HEK293 (cell line): ENCODE results near the gene NHS.

Source experiments
- CTCF ChIA-PET: fragments of 350-600 bp; formaldehyde crosslinking; extraction: SDS; loops from one replicate; lab custom pipeline; 2021; ENCODE audit warnings: antibody characterized with exemption; lab: Yijun Ruan, JAX
- POLR2A ChIA-PET: fragments of 300-600 bp; formaldehyde crosslinking; extraction: SDS; loops from one replicate; lab custom pipeline; 2020; ENCODE audit warnings: antibody characterized with exemption, inconsistent platforms; lab: Yijun Ruan, JAX
- H3K27ac ChIP-seq: fragments of 200-500 bp; sonication (Bioruptor generic); 2 replicates; pipeline ENCODE4 v1.5.1; 2014; ENCODE audit warnings: low read depth, low read length, control low read depth, inconsistent platforms; ENCODE audit errors: extremely low read depth
- H3K36me3 ChIP-seq, 2 experiments: fragments of 200-500 bp in 1 of 2; sonication (Bioruptor generic) in 1 of 2; 1 replicate in 1 of 2; 2 replicates in 1 of 2; pipeline ENCODE4 v1.5.1; 2014 to 2017; ENCODE audit warnings: inconsistent platforms in 2 of 2, low read length in 2 of 2; ENCODE audit not compliant: control insufficient read depth in 2 of 2, insufficient read depth in 1 of 2
- H3K4me1 ChIP-seq: fragments of 200-500 bp; sonication (Bioruptor generic); 2 replicates; pipeline ENCODE4 v1.5.1; 2014; ENCODE audit warnings: mild to moderate bottlenecking, low read length, inconsistent platforms; ENCODE audit not compliant: control insufficient read depth, insufficient read depth
- H3K4me3 ChIP-seq: 2 replicates; pipeline ENCODE4 v1.5.1; 2011; ENCODE audit warnings: low read depth, mild to moderate bottlenecking, control low read depth, low read length, moderate library complexity
- H3K9me3 ChIP-seq: fragments of 200-500 bp; sonication (Bioruptor generic); 2 replicates; pipeline ENCODE4 v1.5.1; 2014; ENCODE audit warnings: low read depth, low read length, inconsistent platforms; ENCODE audit not compliant: control insufficient read depth, insufficient read depth
- SP2 ChIP-seq: fragments of 450-650 bp; formaldehyde crosslinking; IDR thresholded peaks from 2 replicates; pipeline ENCODE4 v1.5.1; 2016; ENCODE audit warnings: missing biosample characterization, missing genetic modification characterization
- ZBTB8A ChIP-seq: fragments of 450-650 bp; formaldehyde crosslinking; IDR thresholded peaks from 2 replicates; pipeline ENCODE4 v1.5.1; 2016; ENCODE audit warnings: missing biosample characterization, missing genetic modification characterization
- ZFP69B ChIP-seq: fragments of 450-650 bp; formaldehyde crosslinking; IDR thresholded peaks from 2 replicates; pipeline ENCODE4 v1.5.1; 2016; ENCODE audit warnings: missing biosample characterization, missing genetic modification characterization
- ZNF132 ChIP-seq: fragments of 450-650 bp; formaldehyde crosslinking; IDR thresholded peaks from 2 replicates; pipeline ENCODE4 v1.5.1; 2017; ENCODE audit warnings: missing biosample characterization, missing genetic modification characterization, borderline replicate concordance
- ZNF138 ChIP-seq: fragments of 450-650 bp; formaldehyde crosslinking; IDR thresholded peaks from 2 replicates; pipeline ENCODE4 v1.5.1; 2016; ENCODE audit warnings: missing biosample characterization, missing genetic modification characterization, borderline replicate concordance
- ZNF174 ChIP-seq: fragments of 450-650 bp; formaldehyde crosslinking; IDR thresholded peaks from 2 replicates; pipeline ENCODE4 v1.5.0; 2017; ENCODE audit warnings: missing biosample characterization, mild to moderate bottlenecking, missing genetic modification characterization
- ZNF19 ChIP-seq: fragments of 450-650 bp; formaldehyde crosslinking; IDR thresholded peaks from 2 replicates; pipeline ENCODE4; 2016; ENCODE audit warnings: missing biosample characterization, missing genetic modification characterization, low read depth
- ZNF221 ChIP-seq: fragments of 450-650 bp; formaldehyde crosslinking; IDR thresholded peaks from 2 replicates; pipeline ENCODE4 v1.5.1; 2017; ENCODE audit warnings: missing biosample characterization, missing genetic modification characterization, borderline replicate concordance
- ZNF223 ChIP-seq: fragments of 450-650 bp; formaldehyde crosslinking; IDR thresholded peaks from 2 replicates; pipeline ENCODE4 v1.5.1; 2016; ENCODE audit warnings: missing biosample characterization, missing genetic modification characterization
- ZNF274 ChIP-seq, 2 experiments: fragments of 200-500 bp in 1 of 2; fragments of 450-650 bp in 1 of 2; sonication (Bioruptor generic) in 1 of 2; formaldehyde crosslinking in 1 of 2; IDR thresholded peaks; 2 replicates each; pipeline versions ENCODE4 v1.5.1 to v1.6.1; 2014 to 2016; ENCODE audit warnings: borderline replicate concordance in 1 of 2, inconsistent platforms in 1 of 2, low read length in 1 of 2, missing biosample characterization in 1 of 2, missing genetic modification characterization in 1 of 2
- ZNF335 ChIP-seq: fragments of 450-650 bp; formaldehyde crosslinking; conservative IDR thresholded peaks from 2 replicates; pipeline ENCODE4 v1.5.1; 2016; ENCODE audit warnings: missing biosample characterization, missing genetic modification characterization
- ZNF341 ChIP-seq: fragments of 450-650 bp; formaldehyde crosslinking; IDR thresholded peaks from 2 replicates; pipeline ENCODE4; 2016; ENCODE audit warnings: low read depth, missing biosample characterization, missing genetic modification characterization
- ZNF404 ChIP-seq: fragments of 450-650 bp; formaldehyde crosslinking; IDR thresholded peaks from 2 replicates; pipeline ENCODE4 v1.5.1; 2017; ENCODE audit warnings: missing biosample characterization, missing genetic modification characterization
- ZNF530 ChIP-seq: fragments of 450-650 bp; formaldehyde crosslinking; IDR thresholded peaks from 2 replicates; pipeline ENCODE4 v1.5.1; 2016; ENCODE audit warnings: low read depth, missing biosample characterization, missing genetic modification characterization
- ZNF549 ChIP-seq: fragments of 450-650 bp; IDR thresholded peaks from 2 replicates; pipeline ENCODE4 v1.5.1; 2018; ENCODE audit warnings: missing biosample characterization, missing genetic modification characterization, mild to moderate bottlenecking, inconsistent platforms, moderate library complexity
- ZNF560 ChIP-seq: fragments of 450-650 bp; formaldehyde crosslinking; IDR thresholded peaks from 2 replicates; pipeline ENCODE4 v1.5.1; 2017; ENCODE audit warnings: missing biosample characterization, missing genetic modification characterization, borderline replicate concordance
- ZNF596 ChIP-seq: fragments of 450-650 bp; IDR thresholded peaks from 2 replicates; pipeline ENCODE4 v1.5.0; 2018; ENCODE audit warnings: missing biosample characterization, mild to moderate bottlenecking, missing genetic modification characterization, moderate library complexity
- ZNF777 ChIP-seq: fragments of 450-650 bp; formaldehyde crosslinking; IDR thresholded peaks from 2 replicates; pipeline ENCODE4 v1.5.1; 2017; ENCODE audit warnings: missing biosample characterization, missing genetic modification characterization, borderline replicate concordance
- ZNF792 ChIP-seq: fragments of 450-650 bp; formaldehyde crosslinking; IDR thresholded peaks from 2 replicates; pipeline ENCODE4 v1.5.1; 2016; ENCODE audit warnings: missing biosample characterization, missing genetic modification characterization
- ZNF837 ChIP-seq: fragments of 450-650 bp; formaldehyde crosslinking; IDR thresholded peaks from 2 replicates; pipeline ENCODE4 v1.5.1; 2016; ENCODE audit warnings: missing biosample characterization, missing genetic modification characterization
- ZSCAN16 ChIP-seq: fragments of 450-650 bp; formaldehyde crosslinking; IDR thresholded peaks from 2 replicates; pipeline ENCODE4 v1.5.1; 2016; ENCODE audit warnings: missing biosample characterization, missing genetic modification characterization
- ZSCAN30 ChIP-seq: fragments of 450-650 bp; IDR thresholded peaks from 2 replicates; pipeline ENCODE4 v1.5.1; 2018; ENCODE audit warnings: missing biosample characterization, mild to moderate bottlenecking, missing genetic modification characterization, moderate library complexity
- TF ChIP-seq, protein P1 (sequence below): fragments of 450-650 bp; IDR thresholded peaks from 2 replicates; pipeline ENCODE4 v1.5.1; 2018; ENCODE audit warnings: missing biosample characterization, mild to moderate bottlenecking, missing genetic modification characterization
- TF ChIP-seq, protein P2 (sequence below): fragments of 450-650 bp; formaldehyde crosslinking; IDR thresholded peaks from 2 replicates; pipeline ENCODE4 v1.5.1; 2017; ENCODE audit warnings: missing biosample characterization, missing genetic modification characterization
- TF ChIP-seq, protein P3 (sequence below): IDR thresholded peaks from 2 replicates; pipeline ENCODE4 v1.6.1; 2011; ENCODE audit warnings: mild to moderate bottlenecking, low read depth, low read length, borderline replicate concordance
- TF ChIP-seq, protein P4 (sequence below): fragments of 450-650 bp; formaldehyde crosslinking; IDR thresholded peaks from 2 replicates; pipeline ENCODE4 v1.5.1; 2017; ENCODE audit warnings: missing biosample characterization, mild to moderate bottlenecking, missing genetic modification characterization, moderate library complexity
- TF ChIP-seq, protein P5 (sequence below): fragments of 450-650 bp; formaldehyde crosslinking; IDR thresholded peaks from 2 replicates; pipeline ENCODE4 v1.5.1; 2016; ENCODE audit warnings: missing biosample characterization, missing genetic modification characterization

NHS gene

DNA sequence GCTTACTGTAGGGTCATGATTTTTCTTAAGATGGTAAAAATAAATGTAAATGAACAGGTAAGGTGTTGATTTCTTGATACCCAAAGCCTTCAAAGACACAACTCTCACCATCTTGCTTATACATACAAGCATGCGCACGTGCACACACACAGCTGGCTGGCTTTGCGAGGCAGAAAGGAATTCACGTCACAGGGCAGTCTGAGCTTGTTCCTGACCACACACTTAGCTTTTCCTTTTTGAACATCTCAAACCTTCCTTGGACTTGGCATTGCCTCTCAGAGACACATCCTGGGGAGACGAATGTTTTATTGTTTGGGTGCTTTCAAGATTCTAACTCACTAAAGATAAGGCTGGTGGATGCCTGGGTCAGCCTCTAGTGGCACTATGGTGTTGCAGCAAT is 175.0 kb downstream of the NHS start:
- TF ChIP-seq ZNF549 (tag by site-specific recombination) (no peak), ZNF777 (tag by site-specific recombination) (no peak), ZSCAN30 (tag by site-specific recombination) (no peak), ZNF174 (tag by site-specific recombination) (no peak), ZNF341 (tag by site-specific recombination) (no peak), ZNF530 (tag by site-specific recombination) (no peak), ZNF560 (tag by site-specific recombination) (no peak), ZNF132 (tag by site-specific recombination) (no peak)
- TF ChIP-seq, protein P1, sequence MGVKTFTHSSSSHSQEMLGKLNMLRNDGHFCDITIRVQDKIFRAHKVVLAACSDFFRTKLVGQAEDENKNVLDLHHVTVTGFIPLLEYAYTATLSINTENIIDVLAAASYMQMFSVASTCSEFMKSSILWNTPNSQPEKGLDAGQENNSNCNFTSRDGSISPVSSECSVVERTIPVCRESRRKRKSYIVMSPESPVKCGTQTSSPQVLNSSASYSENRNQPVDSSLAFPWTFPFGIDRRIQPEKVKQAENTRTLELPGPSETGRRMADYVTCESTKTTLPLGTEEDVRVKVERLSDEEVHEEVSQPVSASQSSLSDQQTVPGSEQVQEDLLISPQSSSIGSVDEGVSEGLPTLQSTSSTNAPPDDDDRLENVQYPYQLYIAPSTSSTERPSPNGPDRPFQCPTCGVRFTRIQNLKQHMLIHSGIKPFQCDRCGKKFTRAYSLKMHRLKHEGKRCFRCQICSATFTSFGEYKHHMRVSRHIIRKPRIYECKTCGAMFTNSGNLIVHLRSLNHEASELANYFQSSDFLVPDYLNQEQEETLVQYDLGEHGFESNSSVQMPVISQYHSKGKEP (tag by site-specific recombination), result no peak
- no peaks in the 10 kb centered on the region; the same call in 1 of the 2 replicates for H3K4me1 ChIP-seq
- no peaks in the 10 kb centered on the region for H3K9me3 ChIP-seq
- H3K27ac ChIP-seq, result no peak overlapping the region
- H3K36me3 ChIP-seq, result no peaks in the 10 kb centered on the region
- POLR2A ChIA-PET, result no interaction called here
- no peak overlapping the region for H3K4me3 ChIP-seq
- CTCF ChIA-PET, result interaction anchor here (0.6 kb wide), 1 partner anchor 40 kb away, joined by 3 read pairs; no protein-coding TSS in a partner anchor

DNA sequence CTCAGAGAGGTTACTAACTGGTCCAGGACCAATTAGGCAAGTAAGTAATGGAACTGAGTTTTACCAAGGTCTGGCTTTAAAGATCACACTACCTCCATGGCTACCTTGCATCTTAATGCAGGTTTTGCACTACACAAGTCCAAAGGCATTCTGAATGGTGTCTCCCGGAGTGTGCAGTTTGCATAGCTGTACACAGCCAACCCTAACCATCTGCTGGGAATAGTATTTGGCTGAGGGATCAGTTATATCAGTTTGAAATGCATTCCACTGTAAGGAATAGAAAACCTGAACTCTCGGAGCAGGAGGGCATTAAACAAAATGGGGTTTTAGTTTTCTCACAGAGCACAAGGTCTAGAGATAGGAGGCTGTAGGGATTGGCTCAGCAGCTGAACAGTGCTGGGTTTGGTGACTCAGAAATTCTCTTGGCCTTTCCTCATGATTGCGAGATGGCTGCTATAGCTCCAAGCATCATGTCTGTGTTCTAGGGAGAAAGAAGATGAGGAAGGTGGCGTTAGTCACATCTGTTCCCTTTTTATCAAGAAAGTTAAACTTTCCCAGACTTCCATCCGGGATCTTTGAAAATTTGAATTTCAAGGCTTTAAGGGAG is 177.1 kb downstream of the NHS start:
- no peaks in the 10 kb centered on the region for H3K36me3 ChIP-seq
- H3K4me1 ChIP-seq, result no peaks in the 10 kb centered on the region; the same call in 1 of the 2 replicates
- H3K27ac ChIP-seq, result no peak overlapping the region
- ChIA-PET CTCF (interaction anchor here (0.7 kb wide), 1 partner anchor 373 kb away, joined by 3 read pairs; no protein-coding TSS in a partner anchor), POLR2A (no interaction called here)
- H3K4me3 ChIP-seq, result no peak overlapping the region
- H3K9me3 ChIP-seq, result no peaks in the 10 kb centered on the region
- TF ChIP-seq ZNF19 (no peak), ZFP69B (tag by site-specific recombination) (no peak), ZNF138 (no peak), ZNF174 (tag by site-specific recombination) (no peak), ZNF404 (tag by site-specific recombination) (no peak), ZNF221 (tag by site-specific recombination) (no peak), ZSCAN16 (no peak), ZBTB8A (tag by site-specific recombination) (no peak), ZNF335 (tag by site-specific recombination) (no peak), ZNF596 (tag by site-specific recombination) (no peak), ZNF274 (IDR thresholded peaks at IDR 0.05; ENCODE audit: low read length) (no peak), ZNF274 (tag by site-specific recombination; IDR thresholded peaks at IDR 0.05; ENCODE audit: borderline replicate concordance) (no peak), SP2 (no peak), ZNF792 (tag by site-specific recombination) (no peak), ZNF223 (no peak), ZNF837 (tag by site-specific recombination) (no peak)
- TF ChIP-seq, protein P2, sequence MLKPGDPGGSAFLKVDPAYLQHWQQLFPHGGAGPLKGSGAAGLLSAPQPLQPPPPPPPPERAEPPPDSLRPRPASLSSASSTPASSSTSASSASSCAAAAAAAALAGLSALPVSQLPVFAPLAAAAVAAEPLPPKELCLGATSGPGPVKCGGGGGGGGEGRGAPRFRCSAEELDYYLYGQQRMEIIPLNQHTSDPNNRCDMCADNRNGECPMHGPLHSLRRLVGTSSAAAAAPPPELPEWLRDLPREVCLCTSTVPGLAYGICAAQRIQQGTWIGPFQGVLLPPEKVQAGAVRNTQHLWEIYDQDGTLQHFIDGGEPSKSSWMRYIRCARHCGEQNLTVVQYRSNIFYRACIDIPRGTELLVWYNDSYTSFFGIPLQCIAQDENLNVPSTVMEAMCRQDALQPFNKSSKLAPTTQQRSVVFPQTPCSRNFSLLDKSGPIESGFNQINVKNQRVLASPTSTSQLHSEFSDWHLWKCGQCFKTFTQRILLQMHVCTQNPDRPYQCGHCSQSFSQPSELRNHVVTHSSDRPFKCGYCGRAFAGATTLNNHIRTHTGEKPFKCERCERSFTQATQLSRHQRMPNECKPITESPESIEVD (tag by site-specific recombination), result no peak
- TF ChIP-seq, protein P3, sequence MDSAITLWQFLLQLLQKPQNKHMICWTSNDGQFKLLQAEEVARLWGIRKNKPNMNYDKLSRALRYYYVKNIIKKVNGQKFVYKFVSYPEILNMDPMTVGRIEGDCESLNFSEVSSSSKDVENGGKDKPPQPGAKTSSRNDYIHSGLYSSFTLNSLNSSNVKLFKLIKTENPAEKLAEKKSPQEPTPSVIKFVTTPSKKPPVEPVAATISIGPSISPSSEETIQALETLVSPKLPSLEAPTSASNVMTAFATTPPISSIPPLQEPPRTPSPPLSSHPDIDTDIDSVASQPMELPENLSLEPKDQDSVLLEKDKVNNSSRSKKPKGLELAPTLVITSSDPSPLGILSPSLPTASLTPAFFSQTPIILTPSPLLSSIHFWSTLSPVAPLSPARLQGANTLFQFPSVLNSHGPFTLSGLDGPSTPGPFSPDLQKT, result no peak
- TF ChIP-seq, protein P4, sequence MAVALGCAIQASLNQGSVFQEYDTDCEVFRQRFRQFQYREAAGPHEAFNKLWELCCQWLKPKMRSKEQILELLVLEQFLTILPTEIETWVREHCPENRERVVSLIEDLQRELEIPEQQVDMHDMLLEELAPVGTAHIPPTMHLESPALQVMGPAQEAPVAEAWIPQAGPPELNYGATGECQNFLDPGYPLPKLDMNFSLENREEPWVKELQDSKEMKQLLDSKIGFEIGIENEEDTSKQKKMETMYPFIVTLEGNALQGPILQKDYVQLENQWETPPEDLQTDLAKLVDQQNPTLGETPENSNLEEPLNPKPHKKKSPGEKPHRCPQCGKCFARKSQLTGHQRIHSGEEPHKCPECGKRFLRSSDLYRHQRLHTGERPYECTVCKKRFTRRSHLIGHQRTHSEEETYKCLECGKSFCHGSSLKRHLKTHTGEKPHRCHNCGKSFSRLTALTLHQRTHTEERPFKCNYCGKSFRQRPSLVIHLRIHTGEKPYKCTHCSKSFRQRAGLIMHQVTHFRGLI (tag by site-specific recombination), result no peak
- TF ChIP-seq, protein P5, sequence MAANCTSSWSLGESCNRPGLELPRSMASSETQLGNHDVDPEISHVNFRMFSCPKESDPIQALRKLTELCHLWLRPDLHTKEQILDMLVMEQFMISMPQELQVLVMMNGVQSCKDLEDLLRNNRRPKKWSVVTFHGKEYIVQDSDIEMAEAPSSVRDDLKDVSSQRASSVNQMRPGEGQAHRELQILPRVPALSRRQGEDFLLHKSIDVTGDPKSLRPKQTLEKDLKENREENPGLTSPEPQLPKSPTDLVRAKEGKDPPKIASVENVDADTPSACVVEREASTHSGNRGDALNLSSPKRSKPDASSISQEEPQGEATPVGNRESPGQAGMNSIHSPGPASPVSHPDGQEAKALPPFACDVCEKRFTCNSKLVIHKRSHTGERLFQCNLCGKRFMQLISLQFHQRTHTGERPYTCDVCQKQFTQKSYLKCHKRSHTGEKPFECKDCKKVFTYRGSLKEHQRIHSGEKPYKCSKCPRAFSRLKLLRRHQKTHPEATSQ (tag by site-specific recombination), result no peak
